Suppressor macrophage treated with lipopolysaccharide for 1 hour (primary cell): ENCODE results near the gene DDHD1.

ENCODE experiments used
- DNase-seq, 3 donors: peaks; one replicate each; pipeline ENCODE4 v3.0.0-alpha.2; 2020 to 2022

DDHD1 gene

GRCh38 chr14:52987042-52987441 lies 166.1 kb downstream of the DDHD1 start:
- DNase-seq: no peak
